ENCODE data around the gene PDK3. TPM values are rescaled to one million over a fixed set of nuclear protein-coding genes. Genes with fewer than 3 reads are reported as not detected.

Gene PDK3
- total RNA-seq (2021; ENCODE audit: unreplicated experiment) (9.6 TPM), Bru-seq, nascent RNA (percentile 41 among the genes with signal in this experiment), BruChase-seq, experiment 1, labeled RNA remaining after a 6-hour chase (percentile 46 among the genes with signal in this experiment), BruChase-seq, experiment 2, labeled RNA remaining after a 2-hour chase (percentile 46 among the genes with signal in this experiment)
- polyA plus RNA-seq (2012): 6.0 and 6.5 TPM in 2 replicates
- long read RNA-seq, transcript PDK3-202 (12 exons, 1,921 nt): major isoform, 11 of 15 reads
- long read RNA-seq, partial matches to known transcripts: 1 of 15 reads
- long read RNA-seq, other reads (novel, unspliced or antisense): 1 of 15 reads

- RAD21 ChIA-PET (ENCODE audit: low non-redundant PET in 1 of 2, low total read pairs in 2 of 2, uncharacterized antibody in 2 of 2, unreplicated experiment in 2 of 2): no interaction called here
- H2AFZ ChIP-seq (ENCODE audit: low read depth, low read length, poor library complexity, severe bottlenecking): no peak within 1 kb of the TSS
- no TSS peak for BruUV-seq (replicated peaks)
- CTCF ChIA-PET: interaction anchor here (0.8 kb wide), 1 partner anchor 17 kb away, joined by 3 read pairs; no protein-coding TSS in a partner anchor
- peak within 1 kb of the TSS; percentile 58 for H3K9ac ChIP-seq (ENCODE audit: low read length)
- peak within 1 kb of the TSS; percentile 52 to 64 for H3K4me3 ChIP-seq (replicated peaks in 1 of 2; ENCODE audit: low read depth in 1 of 2, low read length in 2 of 2)
- no peaks in the 10 kb centered on the region for H3K9me2 ChIP-seq (ENCODE audit: insufficient read depth)
- intact Hi-C loops (cut with micrococcal nuclease): no loop called here
- no peaks in the 10 kb centered on the region for H3K36me3 ChIP-seq (ENCODE audit: control insufficient read depth in 1 of 2, insufficient read depth in 2 of 2, low read length in 2 of 2)
- peak; percentile 97 for ATAC-seq
- H3K27me3 ChIP-seq (ENCODE audit: insufficient read depth, low read length): no peaks in the 10 kb centered on the region
- H3K4me1 ChIP-seq (ENCODE audit: control insufficient read depth in 1 of 2, insufficient read depth in 2 of 2, low read length in 2 of 2): peaks cover 2 to 7% of the 10 kb centered on the region in 2 experiments; a peak in 2 of 4 replicates
- no peaks in the 10 kb centered on the region for H3K9me3 ChIP-seq (ENCODE audit: control insufficient read depth in 1 of 2, insufficient read depth in 1 of 2, low read depth in 1 of 2, low read length in 2 of 2)
- peak; percentile 66 for DNase-seq (ENCODE audit: low read depth, low spot score)
- POLR2A ChIA-PET: no interaction called here
- no peaks in the 10 kb centered on the region for H4K20me1 ChIP-seq (ENCODE audit: insufficient read depth)
- H3K27ac ChIP-seq (ENCODE audit: low read depth, low read length): peak within 1 kb of the TSS; percentile 32; the same call in 1 of the 2 replicates
- TF ChIP-seq POLR2AphosphoS5 (IDR thresholded peaks at IDR 0.05; ENCODE audit: low read depth, low read length) (peak; percentile 76), REST (IDR thresholded peaks at IDR 0.05; ENCODE audit: low read depth) (no peak), SIN3A (IDR thresholded peaks at IDR 0.05; ENCODE audit: low read depth) (no peak), SRF (IDR thresholded peaks at IDR 0.05; ENCODE audit: low read depth) (no peak), EGR1 (IDR thresholded peaks at IDR 0.05; ENCODE audit: low read depth) (no peak), MAX (IDR thresholded peaks at IDR 0.05) (peak; percentile 85), EZH2 (IDR thresholded peaks at IDR 0.05) (no peak), SP1 (IDR thresholded peaks at IDR 0.05; ENCODE audit: low read depth) (peak; percentile 35; the same call in 1 of the 2 replicates), ZFX (IDR thresholded peaks at IDR 0.05) (peak; percentile 29; the same call in 1 of the 2 replicates), POLR2A (IDR thresholded peaks at IDR 0.05; ENCODE audit: borderline replicate concordance, extremely low read depth, insufficient read depth, insufficient read length) (peak; percentile 55), YY1 (IDR thresholded peaks at IDR 0.05; ENCODE audit: extremely low read depth, insufficient replicate concordance, low read depth, low read length) (peak; percentile 12), RAD21 (IDR thresholded peaks at IDR 0.05; ENCODE audit: low read depth) (no peak), TCF7L2 (IDR thresholded peaks at IDR 0.05; ENCODE audit: borderline replicate concordance, extremely low read depth, insufficient read depth, insufficient read length) (no peak)
- H3K79me2 ChIP-seq (ENCODE audit: insufficient read depth, low read length): no peaks in the 10 kb centered on the region
- peak within 1 kb of the TSS; percentile 79 for H3K4me2 ChIP-seq (ENCODE audit: low read length)
These were observed at the start of gene PDK3 for GRCh38 chrX:24464836-24465531. PDK3 (plus strand) TSS chrX:24465286; CDS start chrX:24465456, 170 bp downstream.

All from HCT116 (cell line).